Activated CD4-positive, alpha-beta T cell treated with anti-CD3 and anti-CD28 coated beads, Interleukin-2, amount 10 ng/mL, durations not matched to agents 24 days and 14 days (primary cell): ENCODE data around the gene GJC2. TPM values are rescaled to one million over a fixed set of nuclear protein-coding genes. Genes with fewer than 3 reads are reported as not detected.
"Not testable (repeated sequence)": the region's sequence is repeated elsewhere in the genome, so short reads cannot be mapped to it uniquely, and the experiment has no call there.

Source experiments
- DNase-seq: peaks from one replicate; pipeline ENCODE4 v3.0.0; 2022
- H3K27ac Mint-ChIP-seq: one replicate; pipeline ENCODE4 v1.8.0; 2022; ENCODE audit warnings: mild to moderate bottlenecking, mixed read lengths
- H3K27me3 Mint-ChIP-seq: one replicate; pipeline ENCODE4 v1.8.0; 2022; ENCODE audit warnings: mixed read lengths
- H3K36me3 Mint-ChIP-seq: one replicate; pipeline ENCODE4 v1.8.0; 2022; ENCODE audit warnings: low read depth, mild to moderate bottlenecking, mixed read lengths
- H3K4me1 Mint-ChIP-seq: one replicate; pipeline ENCODE4 v1.8.0; 2021; ENCODE audit warnings: mixed read lengths
- H3K4me3 Mint-ChIP-seq: one replicate; pipeline ENCODE4 v1.8.0; 2022; ENCODE audit warnings: mild to moderate bottlenecking, moderate library complexity, mixed read lengths
- H3K9me3 Mint-ChIP-seq: one replicate; pipeline ENCODE4 v1.8.0; 2021; ENCODE audit warnings: mixed read lengths
- intact Hi-C: fragments of 100-400 bp; cut with micrococcal nuclease; formaldehyde crosslinking; loops from one replicate; pipeline ENCODE4 v1.15.1; 2023
- total RNA-seq: library from RNA; stranded (reverse); gene quantifications from 2 replicates; pipeline ENCODE4 v1.2.3, GENCODE V29; 2022

Gene GJC2
- total RNA-seq, 1 donor from 2014 or later = 0.96 TPM

DNA sequence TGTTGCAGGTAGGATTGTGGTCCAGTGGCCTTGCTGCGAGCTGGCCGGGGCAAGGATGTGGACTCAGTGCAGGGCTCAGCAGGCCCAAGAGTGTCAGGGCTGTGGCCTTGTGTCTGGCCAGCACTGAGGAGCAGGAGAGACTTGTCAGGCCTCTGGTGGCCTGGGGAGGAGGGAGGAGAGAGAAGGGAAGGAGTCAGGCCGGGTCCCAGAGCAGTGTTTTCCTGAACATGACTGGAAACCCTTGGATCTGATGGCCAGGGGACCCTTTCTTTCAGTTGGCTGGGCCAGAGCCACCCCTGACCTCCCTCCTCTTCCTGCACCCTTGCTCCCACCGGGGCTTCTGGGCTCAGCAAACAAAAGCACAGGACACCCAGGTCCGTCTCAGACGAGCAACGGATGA is 20.9 kb downstream of the GJC2 start:
- peaks cover 10% of the 10 kb centered on the region for H3K4me1 Mint-ChIP-seq
- no peaks in the 10 kb centered on the region for H3K9me3 Mint-ChIP-seq
- no peaks in the 10 kb centered on the region for H3K27me3 Mint-ChIP-seq
- H3K36me3 Mint-ChIP-seq = no peaks in the 10 kb centered on the region
- no peak overlapping the region for H3K27ac Mint-ChIP-seq
- intact Hi-C loops = no loop called here
- no peak overlapping the region for H3K4me3 Mint-ChIP-seq
- no peak for DNase-seq

DNA sequence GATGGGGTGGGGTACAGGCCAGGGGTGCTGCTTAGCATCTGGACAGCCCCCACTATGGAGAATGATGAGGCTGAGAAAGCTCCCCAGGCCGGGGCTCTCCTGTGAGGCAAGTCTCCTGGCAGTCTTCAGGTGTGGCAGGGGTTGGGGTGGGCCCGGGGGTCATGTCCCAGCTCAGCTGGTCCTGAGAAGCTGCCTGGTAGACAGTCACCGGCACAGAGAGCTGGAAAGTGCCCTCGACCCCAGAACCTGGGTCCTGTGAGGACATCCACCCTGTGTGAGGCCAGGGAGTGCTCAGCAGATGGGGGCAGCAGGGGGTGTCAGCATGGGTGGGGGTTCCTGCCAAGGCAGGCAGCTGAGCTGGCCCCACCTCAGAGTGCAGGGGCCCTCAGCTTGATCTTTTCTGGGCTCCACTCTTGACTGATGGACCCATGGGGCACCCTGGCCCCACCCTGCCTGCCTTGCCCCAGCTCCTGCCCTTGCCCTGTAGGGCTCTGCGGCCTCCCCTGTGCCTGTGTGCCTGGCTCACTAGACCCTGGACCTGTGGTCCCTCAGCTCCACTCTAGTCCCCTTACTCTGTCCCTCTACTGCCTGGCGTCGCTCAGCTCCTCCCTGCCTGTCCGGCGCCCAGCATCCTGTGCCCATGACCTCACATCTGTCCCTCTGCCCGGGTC is 21.6 kb downstream of the GJC2 start:
- Mint-ChIP-seq H3K36me3 (no peaks in the 10 kb centered on the region), H3K4me3 (no peak overlapping the region), H3K27me3 (no peaks in the 10 kb centered on the region), H3K9me3 (no peaks in the 10 kb centered on the region), H3K27ac (no peak overlapping the region), H3K4me1 (peaks cover 10% of the 10 kb centered on the region)
- intact Hi-C loops = no loop called here
- DNase-seq = peak; percentile 53

DNA sequence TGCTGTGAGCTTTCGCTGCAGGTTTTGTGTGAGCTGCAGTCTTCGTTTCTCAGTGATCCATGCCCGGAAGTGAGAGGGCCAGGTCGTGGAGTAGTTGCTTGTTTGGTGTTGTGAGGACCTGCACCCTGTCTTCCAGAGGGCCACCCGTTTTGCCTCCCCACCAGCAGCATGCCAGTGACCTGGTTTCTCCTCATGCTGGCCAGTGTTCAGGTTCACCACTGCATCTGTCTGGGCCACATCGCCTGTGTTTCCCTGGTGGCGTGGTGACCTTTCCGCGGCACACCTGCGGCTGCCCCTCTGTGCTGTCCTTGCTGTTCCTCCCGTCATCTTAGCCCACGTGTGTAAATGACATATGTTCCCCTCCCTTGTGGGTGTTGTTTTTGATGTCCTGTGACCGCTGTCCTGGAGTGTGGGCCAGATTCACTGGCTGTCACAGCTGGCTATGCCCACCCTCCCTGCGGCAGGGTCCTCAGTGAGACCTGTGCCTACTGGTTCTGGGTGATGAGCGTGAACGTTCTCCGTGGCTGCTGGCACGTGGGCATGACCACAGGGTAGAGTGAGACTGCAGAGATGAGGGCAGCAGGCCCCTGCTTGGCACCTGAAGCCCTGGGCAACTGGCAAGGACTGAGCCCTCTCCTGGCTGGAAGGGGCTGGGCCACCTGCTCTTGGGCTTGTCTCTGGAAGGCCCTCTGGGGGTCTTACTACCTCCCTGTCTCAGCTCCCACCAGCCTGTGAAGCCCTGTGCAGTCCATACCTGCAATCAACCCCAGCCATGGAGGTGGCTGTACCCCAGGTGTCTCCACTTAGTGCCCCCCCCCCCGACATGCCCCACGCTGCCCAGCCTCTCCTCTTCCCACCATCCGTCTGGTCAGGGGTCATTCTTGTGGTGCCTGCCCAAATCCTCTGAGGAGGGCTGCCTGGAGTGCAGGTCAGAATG is 23.1 kb downstream of the GJC2 start:
- H3K4me1 Mint-ChIP-seq = peaks cover under 1% of the 10 kb centered on the region
- no peak overlapping the region for H3K4me3 Mint-ChIP-seq
- no peak overlapping the region for H3K27ac Mint-ChIP-seq
- H3K27me3 Mint-ChIP-seq = no peaks in the 10 kb centered on the region
- H3K9me3 Mint-ChIP-seq = no peaks in the 10 kb centered on the region
- no peaks in the 10 kb centered on the region for H3K36me3 Mint-ChIP-seq
- DNase-seq = no peak
- intact Hi-C loops = no loop called here

DNA sequence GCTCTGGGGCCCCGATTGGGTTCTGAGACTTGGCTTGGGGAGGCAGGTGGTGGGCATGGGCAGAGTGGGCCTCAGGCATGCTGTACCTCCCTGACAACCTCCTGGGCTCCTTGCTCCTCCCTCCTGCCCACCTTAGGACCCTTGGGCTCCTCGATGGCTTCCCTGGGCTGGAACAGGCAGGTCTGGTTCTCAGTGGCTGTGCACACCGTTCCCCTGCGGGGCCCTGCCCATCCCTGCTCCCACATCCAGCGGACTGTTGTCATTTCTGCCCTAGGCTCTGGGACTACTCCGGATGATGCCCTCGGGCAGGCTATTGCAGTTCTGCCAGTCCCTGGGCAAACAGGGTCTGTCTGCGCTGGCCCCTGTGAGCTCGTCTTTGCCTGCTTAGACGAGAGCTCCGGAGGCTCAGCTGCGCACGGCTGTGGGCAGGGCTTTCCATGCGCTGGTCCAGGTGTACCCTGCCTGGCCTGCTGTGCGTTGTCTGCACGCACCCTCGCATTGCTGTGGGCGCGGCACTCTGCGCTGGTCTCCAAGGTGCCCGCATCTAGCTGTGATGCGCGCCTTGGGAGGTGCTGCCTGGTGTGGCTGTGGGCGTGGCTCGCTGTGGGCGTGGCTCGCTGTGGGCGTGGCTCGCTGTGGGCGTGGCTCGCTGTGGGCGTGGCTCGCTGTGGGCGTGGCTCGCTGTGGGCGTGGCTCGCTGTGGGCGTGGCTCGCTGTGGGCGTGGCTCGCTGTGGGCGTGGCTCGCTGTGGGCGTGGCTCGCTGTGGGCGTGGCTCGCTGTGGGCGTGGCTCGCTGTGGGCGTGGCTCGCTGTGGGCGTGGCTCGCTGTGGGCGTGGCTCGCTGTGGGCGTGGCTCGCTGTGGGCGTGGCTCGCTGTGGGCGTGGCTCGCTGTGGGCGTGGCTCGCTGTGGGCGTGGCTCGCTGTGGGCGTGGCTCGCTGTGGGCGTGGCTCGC is 24.1 kb downstream of the GJC2 start:
- H3K27me3 Mint-ChIP-seq, H3K4me1 Mint-ChIP-seq, H3K9me3 Mint-ChIP-seq, H3K4me3 Mint-ChIP-seq, H3K27ac Mint-ChIP-seq, H3K36me3 Mint-ChIP-seq: not testable (repeated sequence)
- peak; percentile 73 for DNase-seq
- intact Hi-C loops = loop anchor here (1.0 to 2.0 kb wide), 2 partner anchors 9 to 39 kb away; partner anchors contain the start of gene IBA57

DNA sequence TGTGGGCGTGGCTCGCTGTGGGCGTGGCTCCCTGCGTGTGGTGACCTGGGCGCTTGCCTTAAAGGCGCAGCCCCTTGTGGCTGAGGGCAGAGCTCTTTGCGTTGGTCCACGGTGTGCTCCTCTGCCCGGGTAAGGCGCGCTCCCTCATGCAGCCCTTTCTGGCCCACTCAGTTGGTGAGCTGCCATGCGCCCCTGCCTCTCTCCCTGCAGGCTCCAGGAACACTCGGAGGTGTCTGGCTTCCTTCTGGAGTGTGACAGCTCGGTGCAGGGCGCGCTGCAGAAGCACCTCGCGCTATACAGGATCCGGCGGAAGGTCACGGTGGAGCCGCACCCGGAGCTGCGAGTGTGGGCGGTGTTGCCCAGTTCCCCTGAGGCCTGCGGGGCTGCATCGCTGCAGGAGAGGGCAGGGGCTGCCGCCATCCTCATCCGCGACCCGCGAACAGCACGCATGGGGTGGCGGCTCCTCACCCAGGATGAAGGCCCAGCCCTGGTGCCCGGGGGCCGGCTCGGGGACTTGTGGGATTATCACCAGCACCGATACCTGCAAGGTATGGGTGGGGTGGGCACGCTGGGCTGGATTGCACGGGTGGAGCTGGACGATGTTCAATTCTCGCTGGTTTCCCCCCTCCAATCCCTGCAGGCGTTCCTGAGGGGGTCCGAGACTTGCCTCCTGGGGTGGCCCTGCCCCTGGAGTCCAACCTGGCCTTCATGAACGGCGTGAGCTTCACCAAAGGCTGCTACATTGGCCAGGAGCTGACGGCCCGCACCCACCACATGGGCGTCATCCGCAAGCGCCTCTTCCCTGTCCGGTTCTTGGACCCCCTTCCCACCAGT is 25.0 kb downstream of the GJC2 start:
- peak; percentile 72 for DNase-seq
- intact Hi-C loops = loop anchor here (1.0 to 2.0 kb wide), 2 partner anchors 9 to 38 kb away; partner anchors contain the start of gene IBA57

DNA sequence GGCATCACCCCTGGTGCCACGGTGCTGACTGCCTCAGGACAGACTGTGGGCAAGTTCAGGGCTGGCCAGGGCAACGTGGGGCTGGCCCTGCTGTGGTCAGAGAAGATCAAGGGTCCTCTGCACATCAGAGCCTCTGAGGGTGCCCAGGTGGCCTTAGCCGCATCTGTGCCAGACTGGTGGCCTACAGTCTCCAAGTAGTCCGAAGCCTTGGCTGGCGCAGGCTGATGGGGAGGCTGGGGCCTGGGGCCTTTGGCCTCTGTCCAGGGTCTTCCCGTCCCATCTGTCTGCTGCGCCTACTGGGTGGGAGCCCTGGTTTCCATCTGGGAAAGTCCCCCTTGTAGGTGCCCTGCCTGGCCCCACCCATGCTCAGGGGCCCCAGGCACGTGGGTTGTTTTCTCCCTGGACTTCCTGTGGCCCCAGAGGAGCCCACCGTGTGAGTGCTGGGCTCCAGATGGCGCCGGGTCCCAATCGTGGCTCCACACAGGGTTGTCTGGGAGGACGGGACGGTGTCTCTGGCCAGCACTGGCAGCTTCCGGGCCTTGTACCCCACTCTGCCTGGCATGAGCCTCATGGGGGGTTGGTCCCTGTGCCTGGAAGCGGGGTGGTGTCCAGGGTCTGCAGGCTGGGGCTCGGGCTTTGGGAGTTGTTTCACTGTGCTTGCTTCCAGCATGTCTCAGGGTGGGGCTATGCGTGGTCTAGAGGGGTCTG is 25.7 kb downstream of the GJC2 start:
- no peaks in the 10 kb centered on the region for H3K27me3 Mint-ChIP-seq
- intact Hi-C loops = loop anchor here (2.0 kb wide), 1 partner anchor 37 kb away; no protein-coding TSS in a partner anchor
- no peaks in the 10 kb centered on the region for H3K9me3 Mint-ChIP-seq
- DNase-seq = no peak
- H3K36me3 Mint-ChIP-seq = no peaks in the 10 kb centered on the region
- H3K27ac Mint-ChIP-seq = no peak overlapping the region
- H3K4me3 Mint-ChIP-seq = no peak overlapping the region
- no peaks in the 10 kb centered on the region for H3K4me1 Mint-ChIP-seq

More for the DNA sequence above, 25.0 kb downstream of the GJC2 start:
- H3K27ac Mint-ChIP-seq = no peak overlapping the region
- no peak overlapping the region for H3K4me3 Mint-ChIP-seq
- H3K27me3 Mint-ChIP-seq = no peaks in the 10 kb centered on the region
- no peaks in the 10 kb centered on the region for H3K9me3 Mint-ChIP-seq
- no peaks in the 10 kb centered on the region for H3K36me3 Mint-ChIP-seq
- H3K4me1 Mint-ChIP-seq = no peaks in the 10 kb centered on the region

DNA sequence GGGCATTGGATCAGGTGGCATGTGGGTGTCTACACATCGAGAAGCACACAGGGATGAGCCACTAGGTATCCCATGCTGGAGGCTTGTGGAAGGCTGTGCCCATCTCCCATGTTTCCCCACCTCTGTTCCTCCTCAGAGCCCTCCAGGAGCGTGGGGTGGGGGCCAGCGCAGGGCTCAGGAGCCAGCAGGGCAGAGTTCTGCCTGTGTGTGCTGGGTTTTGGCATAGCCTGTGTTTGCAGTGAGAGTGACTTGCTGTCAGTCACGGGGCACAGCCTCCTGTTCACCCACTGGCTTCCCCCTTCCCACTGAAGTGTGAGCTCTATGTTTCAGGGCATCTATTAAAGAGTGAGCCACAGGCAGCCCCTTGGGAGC is 26.3 kb downstream of the GJC2 start:
- H3K4me1 Mint-ChIP-seq = no peaks in the 10 kb centered on the region
- no peaks in the 10 kb centered on the region for H3K36me3 Mint-ChIP-seq
- H3K27me3 Mint-ChIP-seq = no peaks in the 10 kb centered on the region
- no peak overlapping the region for H3K4me3 Mint-ChIP-seq
- no peak overlapping the region for H3K27ac Mint-ChIP-seq
- intact Hi-C loops = no loop called here
- DNase-seq = no peak
- no peaks in the 10 kb centered on the region for H3K9me3 Mint-ChIP-seq

DNA sequence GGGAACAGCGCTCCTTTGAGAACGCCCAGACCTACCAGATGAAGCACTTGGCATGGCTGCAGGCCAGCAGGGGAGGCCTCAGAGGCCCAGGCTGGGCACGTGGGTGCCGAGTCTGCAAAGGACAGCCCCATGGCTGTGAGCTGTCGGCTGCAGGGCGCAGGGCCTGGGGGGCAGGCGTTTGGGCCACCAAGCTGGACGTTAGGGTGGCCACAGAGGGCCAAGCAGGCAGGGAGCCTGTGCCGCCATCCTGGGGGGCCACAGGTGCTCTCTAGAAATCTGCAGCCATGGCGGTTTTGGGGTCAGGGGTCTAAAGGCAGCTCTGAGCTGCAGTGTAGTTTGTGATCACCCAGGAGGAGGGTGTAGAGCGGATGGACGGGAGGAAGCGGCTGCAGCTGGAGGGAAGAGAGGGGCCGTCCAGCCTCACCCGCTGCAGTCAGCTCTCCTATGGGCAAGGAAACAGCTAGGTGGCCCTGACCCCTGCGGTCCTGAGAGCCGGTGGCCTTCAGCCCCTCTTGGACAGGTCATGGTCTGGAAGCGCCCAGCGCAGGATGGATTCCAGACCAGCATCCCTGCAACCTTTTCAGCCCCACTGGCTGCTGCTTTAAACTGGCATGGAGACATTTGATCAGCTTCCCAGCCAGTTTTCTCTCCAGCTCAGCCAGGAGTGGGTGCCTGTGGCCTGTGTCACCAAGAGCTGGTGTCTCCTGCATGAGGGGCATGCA is 26.9 kb downstream of the GJC2 start:
- DNase-seq = no peak
- no peak overlapping the region for H3K4me3 Mint-ChIP-seq
- no peaks in the 10 kb centered on the region for H3K4me1 Mint-ChIP-seq
- H3K9me3 Mint-ChIP-seq = no peaks in the 10 kb centered on the region
- no peak overlapping the region for H3K27ac Mint-ChIP-seq
- intact Hi-C loops = no loop called here
- no peaks in the 10 kb centered on the region for H3K27me3 Mint-ChIP-seq
- no peaks in the 10 kb centered on the region for H3K36me3 Mint-ChIP-seq

DNA sequence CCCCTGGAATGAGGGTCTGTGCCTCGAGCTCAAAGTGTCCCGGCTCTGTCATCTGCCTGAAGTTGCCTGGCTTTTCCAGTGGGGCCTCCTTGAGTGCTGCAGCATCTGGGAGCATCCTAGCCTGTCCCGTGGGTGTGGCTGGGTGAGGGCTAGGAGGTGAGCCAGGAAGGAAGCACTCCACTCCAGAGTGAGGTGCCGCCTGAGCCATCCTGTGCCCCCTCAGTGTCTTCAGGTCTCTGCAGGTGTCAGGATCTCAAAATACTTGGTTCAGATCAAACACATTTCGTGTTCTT is 27.4 kb downstream of the GJC2 start:
- Mint-ChIP-seq H3K27me3 (no peaks in the 10 kb centered on the region), H3K9me3 (no peaks in the 10 kb centered on the region), H3K27ac (no peak overlapping the region), H3K4me3 (no peak overlapping the region), H3K36me3 (no peaks in the 10 kb centered on the region), H3K4me1 (no peaks in the 10 kb centered on the region)
- intact Hi-C loops = no loop called here
- DNase-seq = no peak

DNA sequence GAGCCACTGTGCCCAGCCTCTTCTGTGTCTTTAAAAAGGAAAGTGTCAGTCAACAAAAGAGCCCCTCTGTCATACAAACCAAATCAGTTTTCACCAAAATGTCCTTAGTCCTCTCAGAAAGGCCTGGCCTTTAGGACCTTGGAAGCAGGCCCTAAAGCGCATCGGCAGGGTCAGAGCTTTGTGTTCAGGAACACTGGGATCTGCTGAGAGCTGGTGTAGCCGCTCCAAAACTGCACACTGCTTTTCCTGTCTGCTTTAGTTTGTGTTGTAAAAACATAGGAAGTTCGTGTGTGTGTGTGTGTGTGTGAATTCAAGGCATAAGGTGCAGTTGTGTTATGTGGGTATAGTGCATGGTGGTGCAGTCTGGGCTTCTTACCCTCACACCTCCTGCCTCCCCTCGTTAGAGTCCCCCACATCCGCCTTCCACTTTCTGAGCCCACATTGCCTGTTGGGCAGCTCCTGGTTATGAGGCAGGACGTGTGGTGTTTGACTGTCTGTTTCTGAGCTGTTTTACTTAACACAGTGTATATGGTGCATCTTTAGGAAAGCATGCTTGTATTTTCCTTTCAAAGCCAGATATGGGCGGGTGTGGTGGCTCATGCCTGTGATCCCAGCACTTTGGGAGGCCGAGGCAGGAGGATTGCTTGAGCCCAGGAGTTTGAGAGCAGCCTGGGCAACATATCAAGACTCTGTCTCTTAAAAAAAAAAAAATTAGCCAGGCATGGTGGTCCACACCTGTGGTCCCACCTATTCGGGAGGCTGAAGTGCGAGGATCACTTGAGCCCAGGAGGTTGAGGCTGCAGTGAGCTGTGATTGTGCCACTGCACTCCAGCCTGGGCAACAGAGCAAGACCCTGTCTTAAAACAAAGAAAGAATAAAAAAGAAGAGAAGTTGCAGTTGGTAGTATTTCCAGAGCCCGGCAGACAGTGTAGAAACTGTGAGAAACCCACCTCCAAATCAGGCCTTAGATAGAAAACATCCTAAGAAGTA is 28.3 kb downstream of the GJC2 start:
- H3K4me1 Mint-ChIP-seq = no peaks in the 10 kb centered on the region
- no peak overlapping the region for H3K27ac Mint-ChIP-seq
- no peaks in the 10 kb centered on the region for H3K36me3 Mint-ChIP-seq
- intact Hi-C loops = no loop called here
- no peaks in the 10 kb centered on the region for H3K9me3 Mint-ChIP-seq
- no peak overlapping the region for H3K4me3 Mint-ChIP-seq
- no peak for DNase-seq
- H3K27me3 Mint-ChIP-seq = no peaks in the 10 kb centered on the region
